ENCODE data around the gene KLHL22.

KLHL22 gene

DNA sequence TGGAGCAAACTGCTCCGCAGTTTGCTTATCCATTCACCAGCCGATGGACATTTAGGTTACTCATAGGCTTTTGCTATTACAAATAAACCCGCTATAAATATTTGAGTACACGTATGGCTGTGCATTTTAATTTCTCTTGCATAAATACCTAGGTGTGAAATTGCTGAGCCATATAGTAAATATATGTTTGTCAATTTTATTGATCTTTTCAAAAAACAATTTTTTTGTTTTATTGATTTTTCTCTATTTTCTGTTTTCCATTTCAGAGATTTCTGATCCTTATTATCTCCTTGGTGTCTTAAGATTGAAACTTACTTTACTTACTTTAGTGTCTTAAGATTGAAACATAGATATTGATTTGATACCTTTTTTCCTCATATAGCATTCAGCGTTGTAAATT, 97.2 kb downstream of the KLHL22 start:
- no peaks in the 10 kb centered on the region for H4K20me1 ChIP-seq (ENCODE audit: insufficient read depth, low read length)
- H3K9me2 ChIP-seq (ENCODE audit: low read depth, low read length): no peaks in the 10 kb centered on the region
- H3K4me2 ChIP-seq (ENCODE audit: low read length): no peak overlapping the region
- H2AFZ ChIP-seq (ENCODE audit: low read length): no peak overlapping the region
- H3K27me3 ChIP-seq (ENCODE audit: insufficient read depth, low read length): peaks cover 5% of the 10 kb centered on the region
- H3K4me3 ChIP-seq (ENCODE audit: low read depth, low read length, poor library complexity, severe bottlenecking): no peak overlapping the region
- H3F3A ChIP-seq (ENCODE audit: insufficient read depth, low read length): no peaks in the 10 kb centered on the region
- TF ChIP-seq, protein P1, sequence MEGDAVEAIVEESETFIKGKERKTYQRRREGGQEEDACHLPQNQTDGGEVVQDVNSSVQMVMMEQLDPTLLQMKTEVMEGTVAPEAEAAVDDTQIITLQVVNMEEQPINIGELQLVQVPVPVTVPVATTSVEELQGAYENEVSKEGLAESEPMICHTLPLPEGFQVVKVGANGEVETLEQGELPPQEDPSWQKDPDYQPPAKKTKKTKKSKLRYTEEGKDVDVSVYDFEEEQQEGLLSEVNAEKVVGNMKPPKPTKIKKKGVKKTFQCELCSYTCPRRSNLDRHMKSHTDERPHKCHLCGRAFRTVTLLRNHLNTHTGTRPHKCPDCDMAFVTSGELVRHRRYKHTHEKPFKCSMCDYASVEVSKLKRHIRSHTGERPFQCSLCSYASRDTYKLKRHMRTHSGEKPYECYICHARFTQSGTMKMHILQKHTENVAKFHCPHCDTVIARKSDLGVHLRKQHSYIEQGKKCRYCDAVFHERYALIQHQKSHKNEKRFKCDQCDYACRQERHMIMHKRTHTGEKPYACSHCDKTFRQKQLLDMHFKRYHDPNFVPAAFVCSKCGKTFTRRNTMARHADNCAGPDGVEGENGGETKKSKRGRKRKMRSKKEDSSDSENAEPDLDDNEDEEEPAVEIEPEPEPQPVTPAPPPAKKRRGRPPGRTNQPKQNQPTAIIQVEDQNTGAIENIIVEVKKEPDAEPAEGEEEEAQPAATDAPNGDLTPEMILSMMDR (IDR thresholded peaks at IDR 0.05; ENCODE audit: low read length): no peak
- no peak for TF ChIP-seq EZH2 (IDR thresholded peaks at IDR 0.05; ENCODE audit: borderline replicate concordance, low read length)
- no peak overlapping the region for H3K27ac ChIP-seq (ENCODE audit: low read depth, low read length, poor library complexity, severe bottlenecking)
- no peak overlapping the region for H3K9ac ChIP-seq (ENCODE audit: low read length)
- H3K79me2 ChIP-seq (ENCODE audit: insufficient read depth, low read length): no peaks in the 10 kb centered on the region
- H3K36me3 ChIP-seq (ENCODE audit: insufficient read depth, low read length): no peaks in the 10 kb centered on the region
- no peaks in the 10 kb centered on the region for H3K4me1 ChIP-seq (ENCODE audit: insufficient read depth, low read length, severe bottlenecking)
- H3K9me3 ChIP-seq (ENCODE audit: low read length): no peaks in the 10 kb centered on the region

DNA sequence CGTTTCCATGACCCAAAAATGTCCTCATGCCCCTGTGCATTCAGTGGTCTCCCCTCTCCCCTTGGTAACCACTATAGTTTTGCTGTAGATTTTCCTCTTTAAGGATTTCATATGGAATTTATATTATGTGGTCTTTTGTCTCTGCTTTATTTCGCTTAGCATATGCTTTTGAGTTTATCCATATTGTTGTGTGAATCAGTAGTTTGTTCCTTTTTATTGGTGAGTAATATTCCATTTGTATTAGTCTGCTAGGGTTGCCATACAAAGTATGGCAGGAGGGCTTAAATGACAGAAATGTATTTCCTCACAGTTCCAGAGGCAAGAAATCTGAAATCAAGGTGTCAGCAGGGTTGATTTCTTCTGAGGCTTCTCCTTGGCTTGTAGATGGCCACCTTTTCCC, 98.1 kb downstream of the KLHL22 start:
- no peak overlapping the region for H3K4me3 ChIP-seq (ENCODE audit: low read depth, low read length, poor library complexity, severe bottlenecking)
- peaks cover 5% of the 10 kb centered on the region for H3K27me3 ChIP-seq (ENCODE audit: insufficient read depth, low read length)
- no peaks in the 10 kb centered on the region for H3K9me3 ChIP-seq (ENCODE audit: low read length)
- no peak overlapping the region for H3K4me2 ChIP-seq (ENCODE audit: low read length)
- H3K9ac ChIP-seq (ENCODE audit: low read length): no peak overlapping the region
- TF ChIP-seq, protein P1 (IDR thresholded peaks at IDR 0.05; ENCODE audit: low read length): no peak
- no peak for TF ChIP-seq EZH2 (IDR thresholded peaks at IDR 0.05; ENCODE audit: borderline replicate concordance, low read length)
- no peaks in the 10 kb centered on the region for H3K9me2 ChIP-seq (ENCODE audit: low read depth, low read length)
- H3K79me2 ChIP-seq (ENCODE audit: insufficient read depth, low read length): no peaks in the 10 kb centered on the region
- no peak overlapping the region for H2AFZ ChIP-seq (ENCODE audit: low read length)
- no peaks in the 10 kb centered on the region for H3K4me1 ChIP-seq (ENCODE audit: insufficient read depth, low read length, severe bottlenecking)
- no peaks in the 10 kb centered on the region for H3K36me3 ChIP-seq (ENCODE audit: insufficient read depth, low read length)
- H4K20me1 ChIP-seq (ENCODE audit: insufficient read depth, low read length): no peaks in the 10 kb centered on the region
- no peaks in the 10 kb centered on the region for H3F3A ChIP-seq (ENCODE audit: insufficient read depth, low read length)
- no peak overlapping the region for H3K27ac ChIP-seq (ENCODE audit: low read depth, low read length, poor library complexity, severe bottlenecking)

DNA sequence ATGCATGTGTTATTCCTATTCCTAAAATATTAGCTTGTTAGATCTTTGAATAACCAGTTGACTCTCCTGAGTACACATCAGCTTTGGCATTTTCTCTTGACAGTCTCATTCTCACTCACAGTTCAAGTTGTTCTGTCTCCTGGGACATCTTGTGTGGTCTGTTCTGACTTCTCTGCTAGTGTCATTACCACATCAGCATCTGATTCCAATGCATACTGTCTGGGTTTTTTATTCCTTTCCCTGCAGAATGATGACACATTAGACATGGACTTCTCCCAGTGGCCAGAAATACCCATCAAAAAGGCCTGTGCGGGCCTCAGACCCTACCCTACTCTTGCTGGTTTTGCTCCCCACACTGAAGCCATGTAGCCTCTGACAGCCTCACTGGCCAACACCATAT, 99.0 kb downstream of the KLHL22 start:
- Histone ChIP-seq H2AFZ (ENCODE audit: low read length) (no peak overlapping the region), H3K36me3 (ENCODE audit: insufficient read depth, low read length) (no peaks in the 10 kb centered on the region), H4K20me1 (ENCODE audit: insufficient read depth, low read length) (no peaks in the 10 kb centered on the region), H3K27me3 (ENCODE audit: insufficient read depth, low read length) (peaks cover 5% of the 10 kb centered on the region), H3K4me1 (ENCODE audit: insufficient read depth, low read length, severe bottlenecking) (no peaks in the 10 kb centered on the region), H3K4me2 (ENCODE audit: low read length) (no peak overlapping the region), H3K4me3 (ENCODE audit: low read depth, low read length, poor library complexity, severe bottlenecking) (no peak overlapping the region), H3K9me3 (ENCODE audit: low read length) (no peaks in the 10 kb centered on the region), H3K27ac (ENCODE audit: low read depth, low read length, poor library complexity, severe bottlenecking) (no peak overlapping the region), H3F3A (ENCODE audit: insufficient read depth, low read length) (no peaks in the 10 kb centered on the region), H3K9ac (ENCODE audit: low read length) (no peak overlapping the region), H3K9me2 (ENCODE audit: low read depth, low read length) (no peaks in the 10 kb centered on the region), H3K79me2 (ENCODE audit: insufficient read depth, low read length) (no peaks in the 10 kb centered on the region)
- TF ChIP-seq, protein P1 (IDR thresholded peaks at IDR 0.05; ENCODE audit: low read length): no peak
- TF ChIP-seq EZH2 (IDR thresholded peaks at IDR 0.05; ENCODE audit: borderline replicate concordance, low read length): no peak

All from OCI-LY1 (cell line).